Right atrium auricular region (tissue), 2 donors: ENCODE measurements around the gene CIB4. TPM values are rescaled to one million over a fixed set of nuclear protein-coding genes. Genes with fewer than 3 reads are reported as not detected.

Experiments
- DNase-seq: peaks from one replicate; pipeline ENCODE4 v3.0.0-alpha.2; 2019; ENCODE audit warnings: low spot score
- H3K27ac ChIP-seq, 2 donors: fragments of 200-600 bp; sonication (generic); 1 replicate in 1 of 2; 2 replicates in 1 of 2; pipeline ENCODE4 v1.5.1; 2016 to 2019
- H3K27me3 ChIP-seq, 2 donors: fragments of 200-600 bp; sonication (generic); one replicate each; pipeline versions ENCODE4 v1.5.1 to v1.6.0; 2017 to 2019
- H3K36me3 ChIP-seq: fragments of 200-600 bp; sonication (generic); one replicate; pipeline ENCODE4 v1.5.1; 2016
- H3K4me1 ChIP-seq, 2 donors: fragments of 200-600 bp; sonication (generic); one replicate each; pipeline versions ENCODE4 v1.5.1 to v1.6.0; 2017 to 2019
- H3K4me3 ChIP-seq, 2 donors: fragments of 200-600 bp; sonication (generic); 1 replicate in 1 of 2; 2 replicates in 1 of 2; pipeline ENCODE4 v1.5.1; 2017 to 2019; ENCODE audit warnings: mild to moderate bottlenecking in 1 of 2, moderate library complexity in 1 of 2
- H3K9me3 ChIP-seq, 2 donors: fragments of 200-600 bp; sonication (generic); one replicate each; pipeline ENCODE4 v1.5.1; 2019
- CTCF ChIP-seq, 2 donors: fragments of 200-600 bp; sonication (generic); IDR thresholded peaks; one replicate each; pipeline ENCODE4 v1.5.1; 2019; ENCODE audit warnings: antibody characterized with exemption in 2 of 2
- total RNA-seq, 2 donors: library from RNA; depleted of rRNA; stranded (reverse); fragments of >200 nt; gene quantifications; one replicate each; pipeline ENCODE4 v1.1.0, GENCODE V29; 2016

Gene CIB4
- total RNA-seq, 2 donors from 2014 or later: not detected

GRCh38 chr2:26552641-26553374 is 88.4 kb downstream of the CIB4 start:
- Histone ChIP-seq H3K27me3 (no peaks in the 10 kb centered on the region), H3K9me3 (no peaks in the 10 kb centered on the region), H3K4me3 (no peak overlapping the region), H3K4me1 (no peaks in the 10 kb centered on the region), H3K36me3 (no peaks in the 10 kb centered on the region), H3K27ac (no peak overlapping the region)
- DNase-seq: no peak
- TF ChIP-seq CTCF (IDR thresholded peaks at IDR 0.05): no peak

GRCh38 chr2:26550276-26551015 is 90.7 kb downstream of the CIB4 start:
- TF ChIP-seq CTCF (IDR thresholded peaks at IDR 0.05): no peak
- Histone ChIP-seq H3K4me1 (no peaks in the 10 kb centered on the region), H3K9me3 (no peaks in the 10 kb centered on the region), H3K36me3 (no peaks in the 10 kb centered on the region), H3K27me3 (no peaks in the 10 kb centered on the region), H3K27ac (no peak overlapping the region), H3K4me3 (no peak overlapping the region)
- no peak for DNase-seq

GRCh38 chr2:26542676-26543505 is 98.3 kb downstream of the CIB4 start:
- TF ChIP-seq CTCF (IDR thresholded peaks at IDR 0.05): no peak
- Histone ChIP-seq H3K27ac (no peak overlapping the region), H3K4me3 (no peak overlapping the region), H3K27me3 (no peaks in the 10 kb centered on the region), H3K4me1 (no peaks in the 10 kb centered on the region), H3K36me3 (no peaks in the 10 kb centered on the region), H3K9me3 (no peaks in the 10 kb centered on the region)
- no peak for DNase-seq

GRCh38 chr2:26542194-26542455 is 99.0 kb downstream of the CIB4 start:
- no peak for TF ChIP-seq CTCF (IDR thresholded peaks at IDR 0.05)
- Histone ChIP-seq H3K27ac (no peak overlapping the region), H3K4me1 (no peaks in the 10 kb centered on the region), H3K4me3 (no peak overlapping the region), H3K36me3 (no peaks in the 10 kb centered on the region), H3K27me3 (no peaks in the 10 kb centered on the region), H3K9me3 (no peaks in the 10 kb centered on the region)
- DNase-seq: no peak

GRCh38 chr2:26541401-26542193 is 99.6 kb downstream of the CIB4 start:
- no peak for TF ChIP-seq CTCF (IDR thresholded peaks at IDR 0.05)

More at GRCh38 chr2:26541401-26542193, 99.6 kb downstream of the CIB4 start:
- Histone ChIP-seq H3K4me1 (no peaks in the 10 kb centered on the region), H3K36me3 (no peaks in the 10 kb centered on the region), H3K27ac (no peak overlapping the region), H3K9me3 (no peaks in the 10 kb centered on the region), H3K27me3 (no peaks in the 10 kb centered on the region), H3K4me3 (no peak overlapping the region)
- no peak for DNase-seq
